K562 (cell line): ENCODE results near the gene S100G. TPM values are rescaled to one million over a fixed set of nuclear protein-coding genes. Genes with fewer than 3 reads are reported as not detected.

ENCODE experiments used
- ATAC-seq: fragments of 200-7000 bp; cut with Tn5 transposase; 3 replicates; pipeline ENCODE4 v1.9.1; 2020; ENCODE audit warnings: moderate library complexity
- BruUV-seq: library from RNA; stranded (reverse); fragments of 400-500 nt; replicated peaks from 2 replicates; lab custom pipeline; 2021; lab: Mats Ljungman, UMichigan
- CTCF ChIA-PET: fragments of 300-600 bp; formaldehyde crosslinking; extraction: SDS; loops from one replicate; lab custom pipeline; 2021; ENCODE audit warnings: low intra/inter-chr PET ratio; lab: Yijun Ruan, JAX
- POLR2A ChIA-PET: fragments of 300-600, 350-650 bp; sonication (Branson Sonifier 250); formaldehyde crosslinking; extraction: SDS; loops from one replicate; lab custom pipeline; 2021; ENCODE audit warnings: antibody characterized with exemption, inconsistent platforms; lab: Yijun Ruan, JAX
- DNase-seq, 4 experiments: peaks; one replicate each; pipeline versions ENCODE4 v3.0.0 to v3.0.0-alpha.2; 2011 to 2018; ENCODE audit warnings: low spot score in 3 of 4, mixed read lengths in 3 of 4; ENCODE audit errors: extremely low read depth in 1 of 4
- FAIRE-seq: peaks from 2 replicates; lab custom pipeline; 2011; peaks lifted over from hg19 to GRCh38; lab: Jason Lieb, UNC
- H2AFZ ChIP-seq: 2 replicates; pipeline ENCODE4 v1.6.0; 2011; ENCODE audit warnings: low read depth, low read length, control low read depth, inconsistent platforms
- H3K27ac ChIP-seq: fragments of 200-600 bp; 3 replicates; pipeline ENCODE4 v1.8.0; 2011; ENCODE audit warnings: low read depth, mild to moderate bottlenecking, control low read depth, inconsistent platforms, low read length, moderate library complexity, mixed read lengths; ENCODE audit errors: extremely low read depth
- H3K27me3 ChIP-seq, 2 experiments: fragments of 300-600 bp in 1 of 2; 2 replicates in 1 of 2; 3 replicates in 1 of 2; pipeline versions ENCODE4 v1.6.0 to v1.8.0; 2011; ENCODE audit warnings: inconsistent platforms in 2 of 2, low read length in 2 of 2, mild to moderate bottlenecking in 1 of 2, mixed read lengths in 1 of 2, moderate library complexity in 1 of 2; ENCODE audit not compliant: control insufficient read depth in 2 of 2, insufficient read depth in 2 of 2
- H3K36me3 ChIP-seq: fragments of 300-600 bp; 3 replicates; pipeline ENCODE4 v1.8.0; 2011; ENCODE audit warnings: mild to moderate bottlenecking, low read length, inconsistent platforms; ENCODE audit not compliant: control insufficient read depth, insufficient read depth
- H3K4me1 ChIP-seq, 2 experiments: fragments of 200-600 bp in 1 of 2; replicated peaks in 1 of 2; 2 replicates in 1 of 2; 3 replicates in 1 of 2; pipeline versions ENCODE4 v1.5.1 to v1.8.0; 2011; ENCODE audit warnings: inconsistent platforms in 2 of 2, low read length in 2 of 2, mild to moderate bottlenecking in 1 of 2, mixed read lengths in 1 of 2, moderate library complexity in 1 of 2; ENCODE audit not compliant: control insufficient read depth in 2 of 2, insufficient read depth in 2 of 2
- H3K4me2 ChIP-seq: 2 replicates; pipeline ENCODE4 v1.6.1; 2011; ENCODE audit warnings: low read length, control low read depth, inconsistent platforms, mixed read lengths; ENCODE audit not compliant: insufficient read depth
- H3K4me3 ChIP-seq: fragments of 200-600 bp; sonication (generic), shearing (Covaris generic); 2 replicates; pipeline ENCODE4 v1.5.1; 2016; ENCODE audit warnings: control low read depth, inconsistent platforms
- H3K79me2 ChIP-seq: fragments of 200-600 bp; 3 replicates; pipeline ENCODE4 v1.8.0; 2011; ENCODE audit warnings: low read length, inconsistent platforms; ENCODE audit not compliant: control insufficient read depth, insufficient read depth
- H3K9ac ChIP-seq, 2 experiments: 2 replicates each; pipeline versions ENCODE4 v1.6.0 to v1.6.1; 2011; ENCODE audit warnings: low read depth in 2 of 2, low read length in 2 of 2, control low read depth in 1 of 2, inconsistent platforms in 1 of 2, mild to moderate bottlenecking in 1 of 2, mixed read lengths in 1 of 2; ENCODE audit not compliant: insufficient read depth in 1 of 2
- H3K9me1 ChIP-seq: one replicate; pipeline ENCODE4 v1.6.0; 2011; ENCODE audit warnings: inconsistent platforms, mild to moderate bottlenecking, low read length, moderate library complexity; ENCODE audit not compliant: control insufficient read depth, insufficient read depth
- H3K9me3 ChIP-seq: replicated peaks from 2 replicates; pipeline ENCODE4 v1.5.1; 2011; ENCODE audit warnings: low read depth, low read length, inconsistent platforms; ENCODE audit not compliant: control insufficient read depth, insufficient read depth
- H4K20me1 ChIP-seq: replicated peaks from 2 replicates; pipeline ENCODE4 v1.6.1; 2011; ENCODE audit warnings: low read length, inconsistent platforms, mixed read lengths; ENCODE audit not compliant: control insufficient read depth, insufficient read depth
- CBX8 ChIP-seq: fragments of 200-600 bp; sonication (generic); IDR thresholded peaks from 2 replicates; pipeline ENCODE4 v1.6.1; 2012; ENCODE audit warnings: borderline replicate concordance, mixed run types, low read depth, mild to moderate bottlenecking, moderate library complexity, mixed read lengths, low read length, control low read depth, inconsistent platforms; ENCODE audit not compliant: poor library complexity, severe bottlenecking; ENCODE audit errors: extremely low read depth
- CCNT2 ChIP-seq: IDR thresholded peaks from 2 replicates; pipeline ENCODE4 v1.6.1; 2011; ENCODE audit warnings: borderline replicate concordance, low read depth, mild to moderate bottlenecking, moderate library complexity, mixed read lengths, low read length; ENCODE audit not compliant: insufficient read length; ENCODE audit errors: extremely low read depth
- FOXK1 ChIP-seq: sonication (generic); formaldehyde crosslinking; IDR thresholded peaks from 2 replicates; pipeline ENCODE4 v1.8.0; 2022; ENCODE audit warnings: missing genetic modification reagents, mild to moderate bottlenecking, borderline replicate concordance
- NFXL1 ChIP-seq: fragments of 450-650 bp; formaldehyde crosslinking; IDR thresholded peaks from 2 replicates; pipeline ENCODE4 v1.4.0; 2021; ENCODE audit warnings: mild to moderate bottlenecking
- ZNF12 ChIP-seq: sonication (generic); formaldehyde crosslinking; IDR thresholded peaks from 2 replicates; pipeline ENCODE4 v1.4.0; 2020; ENCODE audit warnings: mild to moderate bottlenecking, missing genetic modification reagents
- WGBS: fragments of 100-300 bp; shearing (Covaris generic); methylation state at CpG from one replicate; pipeline ENCODE4 v1.1.6; 2016; ENCODE audit warnings: low coverage, mixed read lengths; ENCODE audit not compliant: insufficient coverage; ENCODE audit errors: missing lambda C conversion rate; 5-methylcytosine and 5-hydroxymethylcytosine counted together
- in situ Hi-C: fragments of 300-500 bp; cut with MboI; formaldehyde crosslinking; loops from 4 replicates; pipeline ENCODE4 v1.15.0; 2018; ENCODE audit warnings: inconsistent platforms, mixed read lengths
- intact Hi-C: fragments of 100-400 bp; cut with micrococcal nuclease; formaldehyde crosslinking; loops from 2 replicates; pipeline ENCODE4 v1.14.2; 2022
- polyA plus RNA-seq, 8 experiments: library from polyadenylated mRNA; depleted of rRNA in 4 of 8; stranded (reverse) in 5 of 8; unstranded in 3 of 8; fragments of >200 nt; fragmentation: Nextera tagmentation in 2 of 8; fragmentation: Illumina TruSeq in 1 of 8; extraction: Ambion mirVana in 2 of 8; extraction: Trizol in 1 of 8; gene quantifications; 2 replicates each; pipeline versions ENCODE4 v1.2.1 to v1.2.3, GENCODE V29; 2011 to 2014; ENCODE audit warnings: inconsistent platforms in 1 of 8, missing spikeins in 1 of 8
- total RNA-seq, 7 experiments: library from RNA; depleted of rRNA in 6 of 7; stranded (reverse); fragments of >200 nt in 6 of 7; fragmentation: Illumina TruSeq in 2 of 7; extraction: Trizol in 2 of 7; gene quantifications; 2 replicates each; pipeline versions ENCODE4 v1.2.1 to v1.2.3, GENCODE V29; 2011 to 2021; ENCODE audit warnings: low replicate concordance in 1 of 7
- TF ChIP-seq, protein P1 (sequence below): fragments of 450-650 bp; IDR thresholded peaks from 2 replicates; pipeline ENCODE4 v1.7.1; 2018; ENCODE audit warnings: mild to moderate bottlenecking, low read depth; ENCODE audit not compliant: partially characterized antibody
- TF ChIP-seq, protein P2 (sequence below): fragments of 250-450 bp; sonication (Bioruptor Pico); IDR thresholded peaks from 2 replicates; pipeline ENCODE4 v1.8.0; 2022; ENCODE audit warnings: moderate library complexity, mild to moderate bottlenecking, inconsistent platforms

Gene S100G
- total and polyA plus RNA-seq, 9 of the 15 experiments (the other 6 are each of a cell fraction or from before 2014, with no cell fraction given) = not detected

DNA sequence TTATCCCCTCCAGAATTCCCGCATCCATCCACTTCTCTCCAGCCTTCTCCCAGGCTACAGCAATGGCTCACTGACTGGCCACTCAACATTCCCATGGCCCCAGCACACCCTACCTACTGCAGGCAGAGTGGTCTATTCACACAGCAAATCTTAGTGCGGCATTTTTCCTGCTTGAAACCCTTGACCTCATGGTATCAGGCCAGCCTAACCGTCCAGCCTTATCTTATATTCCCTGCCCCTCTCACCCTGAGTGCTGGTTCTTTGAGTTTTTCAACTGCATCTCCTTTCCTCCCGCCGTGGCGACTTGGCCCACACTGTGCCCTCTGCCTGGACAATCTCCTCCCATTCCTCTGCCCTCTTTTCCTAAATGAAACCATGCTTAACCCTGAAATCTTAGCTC lies 10.0 kb upstream of the S100G start (continued):
- TF ChIP-seq, protein P1, sequence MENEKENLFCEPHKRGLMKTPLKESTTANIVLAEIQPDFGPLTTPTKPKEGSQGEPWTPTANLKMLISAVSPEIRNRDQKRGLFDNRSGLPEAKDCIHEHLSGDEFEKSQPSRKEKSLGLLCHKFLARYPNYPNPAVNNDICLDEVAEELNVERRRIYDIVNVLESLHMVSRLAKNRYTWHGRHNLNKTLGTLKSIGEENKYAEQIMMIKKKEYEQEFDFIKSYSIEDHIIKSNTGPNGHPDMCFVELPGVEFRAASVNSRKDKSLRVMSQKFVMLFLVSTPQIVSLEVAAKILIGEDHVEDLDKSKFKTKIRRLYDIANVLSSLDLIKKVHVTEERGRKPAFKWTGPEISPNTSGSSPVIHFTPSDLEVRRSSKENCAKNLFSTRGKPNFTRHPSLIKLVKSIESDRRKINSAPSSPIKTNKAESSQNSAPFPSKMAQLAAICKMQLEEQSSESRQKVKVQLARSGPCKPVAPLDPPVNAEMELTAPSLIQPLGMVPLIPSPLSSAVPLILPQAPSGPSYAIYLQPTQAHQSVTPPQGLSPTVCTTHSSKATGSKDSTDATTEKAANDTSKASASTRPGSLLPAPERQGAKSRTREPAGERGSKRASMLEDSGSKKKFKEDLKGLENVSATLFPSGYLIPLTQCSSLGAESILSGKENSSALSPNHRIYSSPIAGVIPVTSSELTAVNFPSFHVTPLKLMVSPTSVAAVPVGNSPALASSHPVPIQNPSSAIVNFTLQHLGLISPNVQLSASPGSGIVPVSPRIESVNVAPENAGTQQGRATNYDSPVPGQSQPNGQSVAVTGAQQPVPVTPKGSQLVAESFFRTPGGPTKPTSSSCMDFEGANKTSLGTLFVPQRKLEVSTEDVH = no peak
- TF ChIP-seq CBX8 = no peak
- TF ChIP-seq, all 486 proteins: peak for 8

DNA sequence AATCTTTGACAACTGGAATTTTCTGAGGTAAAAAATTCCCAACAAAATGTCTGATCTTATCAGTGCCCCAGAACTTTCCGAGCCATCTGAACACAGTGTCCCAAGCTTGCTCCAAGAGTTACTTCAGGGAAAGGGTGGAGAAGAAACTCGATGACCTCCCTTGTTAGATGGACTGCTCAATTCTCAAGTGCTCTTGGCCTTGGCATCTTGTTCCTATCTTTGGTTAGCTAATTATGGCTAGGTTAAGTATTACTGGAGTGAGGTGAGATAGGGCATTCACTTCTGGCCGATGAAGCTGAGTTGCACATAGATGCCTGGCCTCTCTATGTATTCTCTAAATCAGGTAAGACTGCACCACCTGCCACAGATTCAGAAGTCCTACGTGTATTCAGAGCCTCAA lies 9.1 kb upstream of the S100G start:
- CTCF ChIA-PET = no interaction called here
- no peak for FAIRE-seq

More for the DNA sequence above, 9.1 kb upstream of the S100G start:
- H3K79me2 ChIP-seq = no peaks in the 10 kb centered on the region
- intact Hi-C loops = no loop called here
- no peak overlapping the region for H2AFZ ChIP-seq
- peaks cover 2 to 6% of the 10 kb centered on the region in 2 experiments; a peak in 3 of 5 replicates for H3K4me1 ChIP-seq
- ATAC-seq (no peak; the same call in 2 of the 3 replicates), DNase-seq (no peak)
- H3K4me3 ChIP-seq = no peak overlapping the region
- POLR2A ChIA-PET = interaction anchor here (1.2 kb wide), 1 partner anchor 13 kb away, joined by 3 read pairs; no protein-coding TSS in a partner anchor
- H3K4me2 ChIP-seq = no peak overlapping the region
- no peak for TF ChIP-seq FOXK1
- no peak for TF ChIP-seq ZNF12 (CRISPR knock-in tag)
- TF ChIP-seq, protein P2, sequence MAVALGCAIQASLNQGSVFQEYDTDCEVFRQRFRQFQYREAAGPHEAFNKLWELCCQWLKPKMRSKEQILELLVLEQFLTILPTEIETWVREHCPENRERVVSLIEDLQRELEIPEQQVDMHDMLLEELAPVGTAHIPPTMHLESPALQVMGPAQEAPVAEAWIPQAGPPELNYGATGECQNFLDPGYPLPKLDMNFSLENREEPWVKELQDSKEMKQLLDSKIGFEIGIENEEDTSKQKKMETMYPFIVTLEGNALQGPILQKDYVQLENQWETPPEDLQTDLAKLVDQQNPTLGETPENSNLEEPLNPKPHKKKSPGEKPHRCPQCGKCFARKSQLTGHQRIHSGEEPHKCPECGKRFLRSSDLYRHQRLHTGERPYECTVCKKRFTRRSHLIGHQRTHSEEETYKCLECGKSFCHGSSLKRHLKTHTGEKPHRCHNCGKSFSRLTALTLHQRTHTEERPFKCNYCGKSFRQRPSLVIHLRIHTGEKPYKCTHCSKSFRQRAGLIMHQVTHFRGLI (CRISPR knock-in tag) = no peak
- no peak for TF ChIP-seq CCNT2
- no peak for TF ChIP-seq NFXL1 (CRISPR knock-in tag)
- no peaks in the 10 kb centered on the region for H4K20me1 ChIP-seq
- H3K27ac ChIP-seq = no peak overlapping the region
- H3K36me3 ChIP-seq = no peaks in the 10 kb centered on the region
- H3K27me3 ChIP-seq = no peaks in the 10 kb centered on the region
- H3K9me1 ChIP-seq = no peaks in the 10 kb centered on the region
- no peak overlapping the region for H3K9ac ChIP-seq
- H3K9me3 ChIP-seq = no peaks in the 10 kb centered on the region
- 85% methylated on average over 4 of the region's 4 CpGs for WGBS
- no TSS peak for BruUV-seq
- in situ Hi-C loops = no loop called here
